Fibroblast of the aortic adventitia (primary cell): Measurements from ENCODE around the gene RASGEF1C. TPM values are rescaled to one million over a fixed set of nuclear protein-coding genes. Genes with fewer than 3 reads are reported as not detected.

ENCODE experiments used
- DNase-seq: peaks from one replicate; pipeline ENCODE4 v3.0.0-alpha.2; 2010; ENCODE audit warnings: low read depth
- H3K4me3 ChIP-seq: 2 replicates; pipeline ENCODE4 v1.5.1; 2011; ENCODE audit warnings: low read depth, mild to moderate bottlenecking, control low read depth, low read length, moderate library complexity
- total RNA-seq: library from RNA; depleted of rRNA; stranded (reverse); fragments of >200 nt; gene quantifications from 2 replicates; pipeline ENCODE4 v1.2.3, GENCODE V29; 2012; ENCODE audit warnings: low replicate concordance
- TF ChIP-seq, protein P1 (sequence below): IDR thresholded peaks from 2 replicates; pipeline ENCODE4 v1.5.1; 2011; ENCODE audit warnings: mild to moderate bottlenecking, low read length, control low read depth, inconsistent platforms; ENCODE audit not compliant: insufficient read depth

The RASGEF1C gene
- total RNA-seq, 1 donor: not detected

DNA sequence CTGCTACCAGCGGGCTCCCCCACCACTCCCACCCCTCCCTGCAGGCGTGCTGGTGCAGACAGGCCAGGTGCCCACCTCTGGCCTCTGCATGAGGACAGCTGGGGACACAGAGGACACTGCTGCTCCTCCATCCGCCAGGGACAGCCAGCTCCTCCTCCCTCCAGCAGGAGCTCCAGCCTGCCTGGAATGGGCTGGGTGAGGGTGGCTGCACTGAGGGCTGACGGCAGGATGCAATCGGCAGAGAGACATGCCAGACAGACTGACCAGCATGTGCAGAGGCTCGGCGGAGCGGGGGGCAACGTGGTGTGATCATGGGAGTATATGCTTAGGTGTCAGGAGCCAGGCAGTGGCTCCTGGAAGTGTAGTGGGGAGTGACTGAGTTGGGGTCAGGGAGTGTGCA, 68.4 kb downstream of the RASGEF1C start:
- DNase-seq: no peak
- H3K4me3 ChIP-seq: no peak overlapping the region
- TF ChIP-seq, protein P1, sequence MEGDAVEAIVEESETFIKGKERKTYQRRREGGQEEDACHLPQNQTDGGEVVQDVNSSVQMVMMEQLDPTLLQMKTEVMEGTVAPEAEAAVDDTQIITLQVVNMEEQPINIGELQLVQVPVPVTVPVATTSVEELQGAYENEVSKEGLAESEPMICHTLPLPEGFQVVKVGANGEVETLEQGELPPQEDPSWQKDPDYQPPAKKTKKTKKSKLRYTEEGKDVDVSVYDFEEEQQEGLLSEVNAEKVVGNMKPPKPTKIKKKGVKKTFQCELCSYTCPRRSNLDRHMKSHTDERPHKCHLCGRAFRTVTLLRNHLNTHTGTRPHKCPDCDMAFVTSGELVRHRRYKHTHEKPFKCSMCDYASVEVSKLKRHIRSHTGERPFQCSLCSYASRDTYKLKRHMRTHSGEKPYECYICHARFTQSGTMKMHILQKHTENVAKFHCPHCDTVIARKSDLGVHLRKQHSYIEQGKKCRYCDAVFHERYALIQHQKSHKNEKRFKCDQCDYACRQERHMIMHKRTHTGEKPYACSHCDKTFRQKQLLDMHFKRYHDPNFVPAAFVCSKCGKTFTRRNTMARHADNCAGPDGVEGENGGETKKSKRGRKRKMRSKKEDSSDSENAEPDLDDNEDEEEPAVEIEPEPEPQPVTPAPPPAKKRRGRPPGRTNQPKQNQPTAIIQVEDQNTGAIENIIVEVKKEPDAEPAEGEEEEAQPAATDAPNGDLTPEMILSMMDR: no peak

DNA sequence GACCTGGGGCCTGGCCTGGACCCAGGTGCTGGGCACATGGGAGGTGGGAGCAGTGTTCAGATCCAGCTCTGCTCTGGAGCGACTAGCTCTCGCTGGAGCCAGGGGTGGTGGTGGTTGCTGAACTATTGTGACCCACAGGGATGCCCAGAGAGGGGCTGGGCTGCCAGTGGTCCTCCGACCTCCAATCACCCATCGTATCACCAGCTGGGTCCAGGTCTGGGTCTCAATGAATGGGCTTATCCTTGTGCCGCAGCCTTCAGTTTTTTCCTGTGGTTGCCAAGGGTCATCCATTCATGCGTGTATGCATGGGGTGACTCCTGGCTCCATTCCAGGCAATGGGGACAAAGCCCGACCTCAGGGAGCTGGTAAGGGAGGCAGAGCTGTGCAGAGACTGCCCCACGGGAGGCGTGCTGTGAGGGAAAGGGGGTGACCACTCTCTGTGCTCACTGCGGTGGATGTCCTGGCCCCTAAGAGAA, 68.9 kb downstream of the RASGEF1C start:
- DNase-seq: no peak
- no peak overlapping the region for H3K4me3 ChIP-seq
- TF ChIP-seq, protein P1: no peak

DNA sequence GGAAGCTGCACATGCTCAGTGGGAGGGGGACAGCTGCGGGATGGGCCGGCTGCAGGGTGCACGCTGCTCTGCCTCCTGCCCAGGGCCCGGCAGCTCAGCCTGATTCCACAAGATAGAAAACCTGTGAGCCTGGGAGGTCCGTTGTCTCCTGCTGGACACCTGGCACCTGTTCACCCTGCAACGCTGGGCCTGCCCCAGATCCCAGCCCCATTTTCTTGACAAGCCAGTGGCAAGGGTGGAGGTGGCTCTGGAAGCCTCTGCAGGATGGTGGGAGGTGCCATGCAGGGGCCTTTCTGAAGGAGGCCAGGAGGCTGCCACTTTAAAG, 69.3 kb downstream of the RASGEF1C start:
- TF ChIP-seq, protein P1: no peak
- H3K4me3 ChIP-seq: no peak overlapping the region
- no peak for DNase-seq

DNA sequence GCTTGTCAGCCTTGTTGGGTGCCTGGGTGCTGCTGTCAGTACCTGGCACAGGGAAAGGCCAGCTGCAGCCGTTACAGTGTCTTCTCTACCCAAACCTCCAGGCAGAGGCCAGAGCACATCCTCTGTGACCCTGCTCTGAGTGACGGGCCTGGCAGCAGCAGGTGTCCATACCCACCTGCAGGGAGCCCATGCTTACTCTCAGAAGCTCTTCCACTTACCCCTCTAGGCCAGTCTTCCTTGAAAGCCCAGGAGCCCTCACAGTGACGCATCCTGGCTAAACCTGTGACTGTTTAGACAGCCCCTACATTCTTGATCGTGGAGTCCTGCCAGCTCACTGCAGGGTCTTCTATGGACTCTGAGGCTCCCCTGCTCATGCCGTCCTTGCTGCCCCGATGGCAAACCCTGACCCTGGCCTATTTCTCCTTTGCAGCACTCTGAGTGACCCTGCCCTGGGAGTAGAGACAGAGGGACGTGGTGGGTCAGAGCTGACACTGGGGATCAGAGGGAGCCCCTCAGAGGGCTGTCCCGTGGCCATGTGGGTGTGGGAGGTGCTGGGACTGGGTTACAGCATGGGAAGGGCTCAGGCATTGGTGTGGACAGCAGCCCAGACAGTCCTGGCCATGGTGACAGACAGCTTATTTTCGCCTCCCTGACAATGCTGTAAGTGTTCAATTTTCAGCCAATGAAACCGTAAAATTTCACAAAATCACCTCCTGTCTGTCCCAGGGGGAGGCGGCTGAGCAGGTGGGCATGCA, 69.9 kb downstream of the RASGEF1C start:
- TF ChIP-seq, protein P1: no peak
- DNase-seq: no peak
- no peak overlapping the region for H3K4me3 ChIP-seq

DNA sequence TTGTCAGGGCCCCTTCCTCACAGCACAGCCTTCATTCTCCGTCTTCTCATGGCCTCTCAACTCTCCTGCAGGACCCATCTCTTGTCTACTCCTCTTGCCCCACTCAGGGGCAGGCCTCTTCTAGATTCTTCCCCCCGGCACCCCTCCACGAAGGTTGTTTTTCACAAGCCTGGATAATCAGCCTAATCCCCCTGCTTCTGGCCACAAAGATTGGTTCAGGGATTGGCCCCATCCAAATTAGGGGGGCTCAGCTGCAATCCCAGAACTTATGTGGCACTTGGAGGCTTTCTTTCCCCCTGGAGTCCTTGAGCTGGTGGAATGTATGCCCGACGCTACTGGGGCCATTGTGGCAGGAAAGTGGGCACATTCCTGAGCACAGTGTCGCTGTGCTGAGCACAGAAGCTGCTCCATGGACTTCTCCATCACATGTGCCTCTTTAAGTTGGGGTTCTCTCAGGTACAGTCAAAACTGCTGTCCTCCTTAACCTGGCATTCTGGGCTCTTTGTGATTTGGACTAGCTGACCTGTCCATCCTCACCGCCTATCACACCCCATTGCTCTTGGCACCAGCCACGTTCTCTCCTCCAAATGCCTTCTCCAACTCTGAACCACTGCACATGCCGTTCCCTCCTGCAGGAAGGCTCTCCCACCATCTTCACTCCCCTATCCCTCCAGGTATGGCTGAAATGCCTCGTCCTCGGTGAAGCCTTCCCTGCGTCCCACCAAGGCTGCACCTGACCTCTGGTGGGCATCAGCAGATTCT, 70.6 kb downstream of the RASGEF1C start:
- no peak overlapping the region for H3K4me3 ChIP-seq
- no peak for DNase-seq
- TF ChIP-seq, protein P1: no peak

DNA sequence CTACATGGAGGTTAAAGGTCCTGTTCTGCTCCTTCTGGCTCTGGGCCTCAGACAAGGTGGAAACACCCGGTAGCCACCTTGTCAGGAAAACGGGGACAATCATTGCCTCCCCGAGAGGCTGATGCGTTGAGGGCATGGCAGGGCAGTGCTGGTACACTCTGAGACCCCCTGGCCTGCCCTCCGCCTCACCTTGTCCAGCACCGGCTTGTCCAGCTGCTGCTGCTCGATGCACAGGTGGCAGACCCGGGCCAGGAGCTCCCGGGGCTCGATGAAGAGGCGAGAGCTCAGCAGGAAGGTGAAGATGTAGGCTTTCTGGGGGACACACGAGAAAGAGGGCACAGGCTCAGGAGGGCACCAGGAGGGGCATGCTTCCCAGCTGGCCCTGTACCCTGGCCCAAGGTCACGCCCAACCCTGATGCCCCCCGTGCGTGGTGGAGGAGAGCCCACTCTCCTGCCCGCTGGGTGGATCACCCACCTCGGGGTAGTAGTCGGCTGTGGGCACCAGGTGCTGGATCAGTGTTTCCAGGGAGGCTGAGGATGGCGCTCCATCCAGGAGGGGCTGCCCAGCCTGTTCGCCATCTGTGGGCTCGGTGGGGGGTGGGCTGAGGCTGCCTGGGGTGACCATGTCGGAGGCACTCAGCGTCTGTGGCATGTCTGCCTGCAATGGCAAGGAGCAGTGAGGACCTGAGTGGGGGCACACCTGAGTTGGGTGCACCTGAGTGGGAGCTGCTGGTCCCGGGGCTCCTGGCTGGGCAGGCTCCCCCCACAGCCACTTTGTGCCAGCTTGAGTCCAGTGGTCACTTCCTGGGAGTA, 71.4 kb downstream of the RASGEF1C start:
- TF ChIP-seq, protein P1: no peak
- H3K4me3 ChIP-seq: no peak overlapping the region
- DNase-seq: no peak
